ENCODE results near the gene ERN1.

DNA sequence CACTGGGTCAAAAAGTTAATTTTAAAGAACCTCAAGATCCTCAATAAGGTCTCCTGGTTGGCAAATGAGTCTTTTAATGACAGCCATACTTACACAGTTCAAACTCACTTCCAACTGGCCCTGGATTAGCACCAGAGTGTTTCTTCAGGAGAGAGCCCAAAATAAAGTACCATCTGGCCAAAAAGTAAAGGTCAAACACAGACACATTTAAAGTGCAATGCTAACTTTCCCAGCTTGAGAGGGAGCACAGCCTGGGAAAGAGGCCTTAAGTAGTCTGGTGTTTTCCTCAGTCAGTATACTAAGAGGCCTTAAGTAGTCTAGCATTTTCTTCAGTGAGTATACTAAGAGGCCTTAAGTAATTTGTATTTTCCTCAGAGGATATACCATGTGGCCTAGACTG lies 46.6 kb upstream of the ERN1 start:
- TF ChIP-seq POLR2AphosphoS5 (IDR thresholded peaks at IDR 0.05; ENCODE audit: low read depth, low read length), result no peak
- no peak for TF ChIP-seq POLR2A (IDR thresholded peaks at IDR 0.05; ENCODE audit: low read depth, low read length)
- no peak for TF ChIP-seq TAF1 (IDR thresholded peaks at IDR 0.05; ENCODE audit: borderline replicate concordance, low read depth, low read length)

Data from GM12892 (cell line).